Esophagus (tissue), 2 donors: Measurements from ENCODE around the gene PTPRF. TPM values are rescaled to one million over a fixed set of nuclear protein-coding genes. Genes with fewer than 3 reads are reported as not detected.
A peak's percentile ranks its signal among the peaks of the same experiment; 100 is the strongest.

ENCODE experiments used
- H3K27ac ChIP-seq, 2 donors: one replicate each; pipeline ENCODE4 v1.5.1; 2013; ENCODE audit warnings: low read depth in 2 of 2, mild to moderate bottlenecking in 2 of 2, inconsistent platforms in 1 of 2, low read length in 1 of 2, moderate library complexity in 1 of 2
- H3K27me3 ChIP-seq, 2 donors: one replicate each; pipeline ENCODE4 v1.6.1; 2013; ENCODE audit warnings: low read length in 2 of 2, control low read depth in 1 of 2, mild to moderate bottlenecking in 1 of 2; ENCODE audit not compliant: insufficient read depth in 2 of 2, control insufficient read depth in 1 of 2
- H3K36me3 ChIP-seq, 2 donors: one replicate each; pipeline ENCODE4 v1.6.1; 2013; ENCODE audit warnings: low read length in 1 of 2; ENCODE audit not compliant: control insufficient read depth in 2 of 2, insufficient read depth in 2 of 2
- H3K4me1 ChIP-seq, 2 donors: one replicate each; pipeline ENCODE4 v1.6.1; 2013; ENCODE audit warnings: low read length in 1 of 2; ENCODE audit not compliant: control insufficient read depth in 2 of 2, insufficient read depth in 2 of 2
- H3K4me3 ChIP-seq, 2 donors: one replicate each; pipeline ENCODE4 v1.5.1; 2013; ENCODE audit warnings: low read length in 2 of 2, mild to moderate bottlenecking in 2 of 2, low read depth in 1 of 2, moderate library complexity in 1 of 2
- H3K9me3 ChIP-seq, 2 donors: one replicate each; pipeline ENCODE4 v1.6.1; 2013; ENCODE audit warnings: mild to moderate bottlenecking in 2 of 2, low read depth in 1 of 2, low read length in 1 of 2, moderate library complexity in 1 of 2; ENCODE audit not compliant: control insufficient read depth in 2 of 2, insufficient read depth in 1 of 2
- WGBS, 2 donors: extraction: QIAGEN DNeasy Blood & Tissue Kit; methylation state at CpG; one replicate each; pipeline ENCODE4 v1.1.7; 2013; 5-methylcytosine and 5-hydroxymethylcytosine counted together
- polyA plus RNA-seq, 2 donors: library from polyadenylated mRNA; stranded (reverse); fragments of 200-250 nt; gene quantifications; one replicate each; pipeline ENCODE4 v1.2.3, GENCODE V29; 2013
- donor health status: healthy with polysubstance abuse.
- donor health status: Bipolar disorder and iron deficiency.

PTPRF gene
- polyA plus RNA-seq, 2 donors = 62.7 to 69.9 TPM

DNA sequence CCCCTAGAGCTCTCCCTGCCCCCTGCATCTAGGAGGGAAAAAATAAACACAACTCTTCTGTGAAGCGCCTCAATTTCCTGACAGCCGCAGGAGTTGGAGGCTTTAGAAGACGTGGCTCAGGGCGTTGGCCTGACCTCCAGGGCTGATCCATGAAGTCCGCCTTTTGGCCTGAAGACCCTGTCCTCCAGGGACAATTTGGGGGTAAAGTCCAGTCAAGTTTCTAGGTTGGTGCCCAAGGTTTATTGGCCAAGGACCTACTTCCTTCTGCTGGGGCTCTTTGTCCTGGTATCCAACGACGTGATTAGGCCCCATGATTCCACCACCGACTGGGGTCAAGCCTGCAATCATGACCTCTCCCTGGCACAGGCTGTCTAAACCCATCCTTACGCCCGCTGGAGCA is 54.9 kb downstream of the PTPRF start:
- H3K27ac ChIP-seq = peak overlapping the region; percentile 72 to 88

GRCh38 chr1:43586136-43586731 is 55.6 kb downstream of the PTPRF start:
- Histone ChIP-seq H3K4me3 (no peak overlapping the region), H3K36me3 (peaks cover 5 to 28% of the 10 kb centered on the region in 2 donors), H3K9me3 (no peaks in the 10 kb centered on the region), H3K27me3 (no peaks in the 10 kb centered on the region), H3K4me1 (peaks cover 0 to 44% of the 10 kb centered on the region in 2 donors), H3K27ac (peak overlapping the region; percentile 72 to 88)
- WGBS, 2 donors = 53 to 59% methylated on average over 6 of the region's 6 CpGs

More for the DNA sequence above, 54.9 kb downstream of the PTPRF start:
- H3K9me3 ChIP-seq = no peaks in the 10 kb centered on the region
- H3K4me1 ChIP-seq = peaks cover under 1 to 49% of the 10 kb centered on the region in 2 donors
- peaks cover 4 to 24% of the 10 kb centered on the region in 2 donors for H3K36me3 ChIP-seq
- no peak overlapping the region for H3K4me3 ChIP-seq
- WGBS, 2 donors = 83 to 86% methylated on average over 10 of the region's 10 CpGs
- no peaks in the 10 kb centered on the region for H3K27me3 ChIP-seq

- Histone ChIP-seq H3K4me3 (no peak overlapping the region), H3K9me3 (no peaks in the 10 kb centered on the region), H3K27ac (peak overlapping the region; percentile 72 to 88), H3K4me1 (peaks cover 0 to 36% of the 10 kb centered on the region in 2 donors), H3K36me3 (peaks cover 5 to 32% of the 10 kb centered on the region in 2 donors), H3K27me3 (no peaks in the 10 kb centered on the region)
- WGBS, 2 donors = 56 to 72% methylated on average over 2 of the region's 2 CpGs
Measured at GRCh38 chr1:43587001-43587400, 56.3 kb downstream of the PTPRF start.

DNA sequence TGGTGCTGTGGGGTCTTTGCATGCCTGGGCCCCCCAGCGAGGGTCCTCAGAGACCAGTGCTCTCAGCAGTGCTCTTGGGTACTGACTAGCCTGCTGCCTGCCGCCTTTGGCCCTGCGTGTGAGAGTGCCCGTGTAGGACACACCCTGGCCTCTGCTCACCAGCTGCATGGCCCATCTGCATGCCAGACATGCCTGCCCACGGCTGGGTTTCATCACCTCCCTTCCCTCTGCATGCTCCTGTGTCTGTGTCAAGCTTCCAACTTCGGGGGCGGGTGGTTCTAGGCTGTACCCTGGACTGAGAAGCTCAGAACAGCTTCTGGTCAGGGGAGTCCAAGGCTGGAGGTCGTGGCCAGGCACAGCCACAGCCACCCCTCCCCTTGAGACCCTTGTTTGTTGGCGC is 56.9 kb downstream of the PTPRF start:
- 66 to 68% methylated on average over 8 to 9 of the region's 9 CpGs for WGBS, 2 donors
- no peak overlapping the region for H3K4me3 ChIP-seq
- H3K4me1 ChIP-seq = peaks cover 0 to 31% of the 10 kb centered on the region in 2 donors
- H3K36me3 ChIP-seq = peaks cover 5 to 38% of the 10 kb centered on the region in 2 donors
- H3K27ac ChIP-seq = peak overlapping the region in 1 of 2 donors; percentile 88
- H3K9me3 ChIP-seq = no peaks in the 10 kb centered on the region
- no peaks in the 10 kb centered on the region for H3K27me3 ChIP-seq

DNA sequence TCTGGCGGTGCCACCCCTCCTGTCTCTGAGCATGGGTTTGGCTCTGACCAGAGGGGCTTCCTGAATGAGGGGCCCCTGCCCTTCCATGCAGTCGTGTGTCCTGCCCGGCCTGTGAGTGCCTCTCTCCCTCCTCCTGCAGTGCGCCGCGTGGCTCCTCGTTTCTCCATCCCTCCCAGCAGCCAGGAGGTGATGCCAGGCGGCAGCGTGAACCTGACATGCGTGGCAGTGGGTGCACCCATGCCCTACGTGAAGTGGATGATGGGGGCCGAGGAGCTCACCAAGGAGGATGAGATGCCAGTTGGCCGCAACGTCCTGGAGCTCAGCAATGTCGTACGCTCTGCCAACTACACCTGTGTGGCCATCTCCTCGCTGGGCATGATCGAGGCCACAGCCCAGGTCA is 57.9 kb downstream of the PTPRF start:
- H3K4me3 ChIP-seq = no peak overlapping the region
- H3K9me3 ChIP-seq = no peaks in the 10 kb centered on the region
- peaks cover 0 to 25% of the 10 kb centered on the region in 2 donors for H3K4me1 ChIP-seq
- no peak overlapping the region for H3K27ac ChIP-seq
- peaks cover 5 to 41% of the 10 kb centered on the region in 2 donors for H3K36me3 ChIP-seq
- no peaks in the 10 kb centered on the region for H3K27me3 ChIP-seq
- WGBS, 2 donors = 90 to 91% methylated on average over 18 of the region's 18 CpGs

DNA sequence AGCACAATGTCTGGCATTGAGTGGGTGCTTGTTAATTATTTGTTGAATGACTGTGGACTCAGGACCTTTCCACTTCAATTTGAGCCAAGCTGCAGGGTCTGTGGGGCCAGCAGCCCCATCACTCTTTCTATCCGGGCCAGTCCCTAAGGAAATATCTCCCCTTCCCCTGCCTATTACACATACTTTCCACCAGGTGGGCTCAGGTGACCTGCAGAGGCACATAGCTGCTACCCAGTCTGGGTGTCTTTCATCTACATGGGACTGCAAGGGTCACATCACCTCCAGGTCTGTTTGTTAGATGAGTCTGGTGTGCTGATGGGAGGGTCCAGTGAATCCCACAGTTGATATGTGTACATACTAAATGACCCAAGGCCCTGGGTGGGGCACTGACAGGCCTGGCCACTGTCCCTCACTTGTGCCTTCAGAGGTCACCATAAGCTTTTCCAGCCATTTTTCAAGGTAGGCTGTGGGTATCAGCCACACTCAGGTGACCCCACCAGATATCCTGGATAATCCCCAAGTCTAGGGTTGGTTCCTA is 59.8 kb downstream of the PTPRF start:
- whole genome bisulfite sequencing, 2 donors = 42 to 44% methylated on average over 1 of the region's 1 CpG
- no peak overlapping the region for H3K27ac ChIP-seq
- H3K36me3 ChIP-seq = peaks cover 5 to 47% of the 10 kb centered on the region in 2 donors
- H3K4me3 ChIP-seq = no peak overlapping the region
- no peaks in the 10 kb centered on the region for H3K27me3 ChIP-seq
- H3K4me1 ChIP-seq = peaks cover 0 to 20% of the 10 kb centered on the region in 2 donors
- no peaks in the 10 kb centered on the region for H3K9me3 ChIP-seq

DNA sequence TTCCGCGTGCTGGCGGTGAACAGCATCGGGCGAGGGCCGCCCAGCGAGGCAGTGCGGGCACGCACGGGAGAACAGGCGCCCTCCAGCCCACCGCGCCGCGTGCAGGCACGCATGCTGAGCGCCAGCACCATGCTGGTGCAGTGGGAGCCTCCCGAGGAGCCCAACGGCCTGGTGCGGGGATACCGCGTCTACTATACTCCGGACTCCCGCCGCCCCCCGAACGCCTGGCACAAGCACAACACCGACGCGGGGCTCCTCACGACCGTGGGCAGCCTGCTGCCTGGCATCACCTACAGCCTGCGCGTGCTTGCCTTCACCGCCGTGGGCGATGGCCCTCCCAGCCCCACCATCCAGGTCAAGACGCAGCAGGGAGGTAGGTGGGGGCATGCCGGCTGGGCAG is 60.5 kb downstream of the PTPRF start:
- Histone ChIP-seq H3K4me3 (no peak overlapping the region), H3K36me3 (peaks cover 5 to 50% of the 10 kb centered on the region in 2 donors)
- WGBS, 2 donors = 94 to 95% methylated on average over 37 to 39 of the region's 39 CpGs

GRCh38 chr1:43592051-43592665 is 61.5 kb downstream of the PTPRF start:
- H3K9me3 ChIP-seq = no peaks in the 10 kb centered on the region
- peaks cover 0 to 7% of the 10 kb centered on the region in 2 donors for H3K4me1 ChIP-seq
- no peaks in the 10 kb centered on the region for H3K27me3 ChIP-seq
- 92 to 93% methylated on average over 11 of the region's 11 CpGs for WGBS, 2 donors
- H3K27ac ChIP-seq = no peak overlapping the region
- H3K36me3 ChIP-seq = peaks cover 5 to 58% of the 10 kb centered on the region in 2 donors
- H3K4me3 ChIP-seq = no peak overlapping the region

More for the DNA sequence above, 60.5 kb downstream of the PTPRF start:
- peaks cover 0 to 13% of the 10 kb centered on the region in 2 donors for H3K4me1 ChIP-seq
- no peaks in the 10 kb centered on the region for H3K27me3 ChIP-seq
- no peak overlapping the region for H3K27ac ChIP-seq
- no peaks in the 10 kb centered on the region for H3K9me3 ChIP-seq

- no peaks in the 10 kb centered on the region for H3K4me1 ChIP-seq
- peaks cover 5 to 65% of the 10 kb centered on the region in 2 donors for H3K36me3 ChIP-seq
Measured at GRCh38 chr1:43592974-43593683, 62.4 kb downstream of the PTPRF start.

More at GRCh38 chr1:43592974-43593683, 62.4 kb downstream of the PTPRF start:
- WGBS, 2 donors = 88 to 89% methylated on average over 16 of the region's 16 CpGs
- no peak overlapping the region for H3K4me3 ChIP-seq
- no peak overlapping the region for H3K27ac ChIP-seq
- H3K27me3 ChIP-seq = no peaks in the 10 kb centered on the region
- no peaks in the 10 kb centered on the region for H3K9me3 ChIP-seq
